Measurements from ENCODE around the gene MYO3B. TPM values are rescaled to one million over a fixed set of nuclear protein-coding genes. Genes with fewer than 3 reads are reported as not detected.

Gene MYO3B
- total and polyA plus RNA-seq, 2 donors from 2014 or later: 3.5 to 6.4 TPM

DNA sequence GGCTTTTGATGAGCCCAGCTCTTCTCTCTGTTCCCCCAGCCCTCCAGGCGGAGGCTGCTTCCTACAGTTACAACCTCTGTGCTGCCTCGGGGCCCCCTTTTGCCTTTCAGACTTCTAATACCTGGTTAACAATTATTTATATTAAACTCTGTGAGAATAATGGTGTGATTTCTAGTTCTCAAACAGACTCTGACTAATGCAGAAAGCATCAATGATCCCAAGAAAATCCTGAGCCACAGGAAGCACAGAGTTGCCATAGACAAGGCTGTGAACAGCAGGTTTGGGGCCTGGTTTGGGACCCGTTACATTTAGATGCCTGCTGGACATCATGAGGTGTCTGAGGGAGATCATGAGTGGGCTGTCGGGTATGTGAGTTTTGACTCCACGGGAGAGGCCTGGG lies 37.4 kb upstream of the MYO3B start:
- no peak overlapping the region for H3K4me3 ChIP-seq (ENCODE audit: low read length in 3 of 3)
- peaks cover 0 to 12% (median 0%) of the 10 kb centered on the region in 3 donors for H3K4me1 ChIP-seq (ENCODE audit: control insufficient read depth in 2 of 3, insufficient read depth in 2 of 3, low read depth in 1 of 3, low read length in 3 of 3)
- H3K9me3 ChIP-seq (ENCODE audit: control insufficient read depth in 2 of 3, insufficient read depth in 1 of 3, low read length in 3 of 3): no peaks in the 10 kb centered on the region
- intact Hi-C loops (cut with DNase I): no loop called here
- no peak for FAIRE-seq
- TF ChIP-seq, protein P1, sequence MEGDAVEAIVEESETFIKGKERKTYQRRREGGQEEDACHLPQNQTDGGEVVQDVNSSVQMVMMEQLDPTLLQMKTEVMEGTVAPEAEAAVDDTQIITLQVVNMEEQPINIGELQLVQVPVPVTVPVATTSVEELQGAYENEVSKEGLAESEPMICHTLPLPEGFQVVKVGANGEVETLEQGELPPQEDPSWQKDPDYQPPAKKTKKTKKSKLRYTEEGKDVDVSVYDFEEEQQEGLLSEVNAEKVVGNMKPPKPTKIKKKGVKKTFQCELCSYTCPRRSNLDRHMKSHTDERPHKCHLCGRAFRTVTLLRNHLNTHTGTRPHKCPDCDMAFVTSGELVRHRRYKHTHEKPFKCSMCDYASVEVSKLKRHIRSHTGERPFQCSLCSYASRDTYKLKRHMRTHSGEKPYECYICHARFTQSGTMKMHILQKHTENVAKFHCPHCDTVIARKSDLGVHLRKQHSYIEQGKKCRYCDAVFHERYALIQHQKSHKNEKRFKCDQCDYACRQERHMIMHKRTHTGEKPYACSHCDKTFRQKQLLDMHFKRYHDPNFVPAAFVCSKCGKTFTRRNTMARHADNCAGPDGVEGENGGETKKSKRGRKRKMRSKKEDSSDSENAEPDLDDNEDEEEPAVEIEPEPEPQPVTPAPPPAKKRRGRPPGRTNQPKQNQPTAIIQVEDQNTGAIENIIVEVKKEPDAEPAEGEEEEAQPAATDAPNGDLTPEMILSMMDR (IDR thresholded peaks at IDR 0.05; ENCODE audit: borderline replicate concordance, extremely low read depth, insufficient read depth): no peak
- no peak for DNase-seq
- no peak overlapping the region for H3K9ac ChIP-seq (ENCODE audit: low read length in 3 of 3)
- no peak overlapping the region for H3K27ac ChIP-seq (ENCODE audit: low read depth in 2 of 2, low read length in 2 of 2)
- no peaks in the 10 kb centered on the region for H3K27me3 ChIP-seq (ENCODE audit: control insufficient read depth, insufficient read depth, low read length)
- no peaks in the 10 kb centered on the region for H3K36me3 ChIP-seq (ENCODE audit: control insufficient read depth in 2 of 3, insufficient read depth in 3 of 3, low read length in 3 of 3)

GRCh38 chr2:170141865-170142264 lies 36.1 kb upstream of the MYO3B start:
- FAIRE-seq (no peak), DNase-seq (peak in 1 of 5 donors; percentile 23)
- TF ChIP-seq, protein P1 (IDR thresholded peaks at IDR 0.05; ENCODE audit: borderline replicate concordance, extremely low read depth, insufficient read depth): no peak
- Histone ChIP-seq H3K27ac (ENCODE audit: low read depth in 2 of 2, low read length in 2 of 2) (no peak overlapping the region), H3K9me3 (ENCODE audit: control insufficient read depth in 2 of 3, insufficient read depth in 1 of 3, low read length in 3 of 3) (no peaks in the 10 kb centered on the region), H3K4me3 (ENCODE audit: low read length in 3 of 3) (no peak overlapping the region), H3K27me3 (ENCODE audit: control insufficient read depth, insufficient read depth, low read length) (no peaks in the 10 kb centered on the region), H3K36me3 (ENCODE audit: control insufficient read depth in 2 of 3, insufficient read depth in 3 of 3, low read length in 3 of 3) (no peaks in the 10 kb centered on the region), H3K9ac (ENCODE audit: low read length in 3 of 3) (no peak overlapping the region), H3K4me1 (ENCODE audit: control insufficient read depth in 2 of 3, insufficient read depth in 2 of 3, low read depth in 1 of 3, low read length in 3 of 3) (peaks cover 0 to 12% (median 0%) of the 10 kb centered on the region in 3 donors)
- intact Hi-C loops (cut with DNase I): no loop called here

DNA sequence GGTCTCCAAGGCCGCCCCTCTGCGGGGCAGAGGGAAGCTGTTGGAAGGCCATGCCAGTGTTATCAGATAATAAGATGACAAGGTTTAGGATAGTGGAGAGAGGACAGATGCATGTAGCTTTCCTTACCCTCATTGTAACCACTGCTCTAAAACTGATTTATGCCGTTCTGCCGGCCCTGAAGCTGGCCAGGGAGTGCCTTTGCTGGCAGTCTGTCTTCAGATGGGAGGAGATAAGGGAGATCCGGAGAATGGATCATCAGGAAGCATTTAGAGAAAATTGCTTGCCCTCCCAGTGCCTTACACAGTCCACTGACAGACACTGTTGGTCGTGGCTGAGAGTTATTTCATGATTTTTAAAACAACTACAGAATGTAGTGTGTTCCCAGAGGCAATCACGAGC lies 35.4 kb upstream of the MYO3B start:
- no peaks in the 10 kb centered on the region for H3K9me3 ChIP-seq (ENCODE audit: control insufficient read depth in 2 of 3, insufficient read depth in 1 of 3, low read length in 3 of 3)
- intact Hi-C loops (cut with DNase I): no loop called here
- FAIRE-seq (no peak), DNase-seq (no peak)
- H3K36me3 ChIP-seq (ENCODE audit: control insufficient read depth in 2 of 3, insufficient read depth in 3 of 3, low read length in 3 of 3): no peaks in the 10 kb centered on the region
- TF ChIP-seq, protein P1 (IDR thresholded peaks at IDR 0.05; ENCODE audit: borderline replicate concordance, extremely low read depth, insufficient read depth): no peak
- no peak overlapping the region for H3K27ac ChIP-seq (ENCODE audit: low read depth in 2 of 2, low read length in 2 of 2)
- no peak overlapping the region for H3K9ac ChIP-seq (ENCODE audit: low read length in 3 of 3)
- H3K4me1 ChIP-seq (ENCODE audit: control insufficient read depth in 2 of 3, insufficient read depth in 2 of 3, low read depth in 1 of 3, low read length in 3 of 3): peaks cover 0 to 12% (median 0%) of the 10 kb centered on the region in 3 donors
- H3K27me3 ChIP-seq (ENCODE audit: control insufficient read depth, insufficient read depth, low read length): no peaks in the 10 kb centered on the region
- H3K4me3 ChIP-seq (ENCODE audit: low read length in 3 of 3): no peak overlapping the region
